ENCODE measurements around the gene CCL21. TPM values are rescaled to one million over a fixed set of nuclear protein-coding genes. Genes with fewer than 3 reads are reported as not detected.
A peak's percentile ranks its signal among the peaks of the same experiment; 100 is the strongest.
"Not testable (repeated sequence)": the region's sequence is repeated elsewhere in the genome, so short reads cannot be mapped to it uniquely, and the experiment has no call there.

CCL21 gene
- not detected for polyA plus RNA-seq (2013, experiment 1 of 2)
- polyA plus RNA-seq (2013, experiment 2 of 2): not detected

DNA sequence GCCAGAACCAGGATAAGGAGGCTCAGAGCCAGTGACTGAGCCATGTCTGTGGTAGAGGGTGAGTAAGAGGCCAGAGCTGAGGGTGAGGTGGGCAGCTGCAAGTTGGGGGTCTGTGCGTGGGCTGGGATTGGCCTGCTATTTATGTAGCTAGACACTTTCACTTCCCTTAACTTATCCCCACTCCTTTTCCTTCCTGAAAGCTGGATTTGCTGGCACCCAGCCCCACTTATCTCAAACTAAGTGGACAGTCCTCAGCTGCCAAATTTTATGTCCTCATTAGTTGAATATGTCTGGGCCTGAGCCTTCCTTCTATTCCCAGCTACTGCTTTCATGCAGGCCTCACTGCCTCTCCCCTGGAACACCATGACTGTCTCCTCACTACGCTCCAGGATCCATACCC is at the start of gene CCL21:
Gene CCL21, minus strand, starts transcription at position 114 of the 400 bp plus-strand sequence. Its CDS starts 70 bp downstream, at position 44.
- peak within 1 kb of the TSS; percentile 1 for H3K18ac ChIP-seq (ENCODE audit: low read length)
- no peaks in the 10 kb centered on the region for H3K79me1 ChIP-seq (ENCODE audit: low read depth, low read length)
- no peak within 1 kb of the TSS for H3K4ac ChIP-seq (ENCODE audit: low read length)
- H2BK15ac ChIP-seq (ENCODE audit: low read length): no peak within 1 kb of the TSS
- H4K8ac ChIP-seq (ENCODE audit: low read depth, low read length): no peak within 1 kb of the TSS
- H3K23ac ChIP-seq (ENCODE audit: low read depth, low read length, poor library complexity): no peak within 1 kb of the TSS
- H2BK12ac ChIP-seq (ENCODE audit: low read length): no peak within 1 kb of the TSS
- peaks cover 0 to 23% (median 0%) of the 10 kb centered on the region in 3 experiments for H3K27me3 ChIP-seq (ENCODE audit: control insufficient read depth in 3 of 3, insufficient read depth in 3 of 3, low read depth in 1 of 3, low read length in 3 of 3)
- H3K36me3 ChIP-seq (replicated peaks in 1 of 2; ENCODE audit: control insufficient read depth in 2 of 2, insufficient read depth in 2 of 2, low read length in 2 of 2): no peaks in the 10 kb centered on the region
- H3K14ac ChIP-seq (ENCODE audit: low read length): no peak within 1 kb of the TSS
- H2AFZ ChIP-seq (ENCODE audit: low read length): no peak within 1 kb of the TSS
- no peak for DNase-seq (ENCODE audit: low spot score)
- no peak within 1 kb of the TSS for H4K91ac ChIP-seq (ENCODE audit: low read depth, low read length, poor library complexity)
- no peak within 1 kb of the TSS for H2AK5ac ChIP-seq (ENCODE audit: low read depth, low read length)
- H3K4me1 ChIP-seq (ENCODE audit: control insufficient read depth in 2 of 2, insufficient read depth in 1 of 2, low read depth in 1 of 2, low read length in 2 of 2): peaks cover 0 to 2% of the 10 kb centered on the region in 2 donors
- no peak within 1 kb of the TSS for H3K4me3 ChIP-seq (ENCODE audit: low read length in 2 of 2)
- WGBS, 2 donors (ENCODE audit: extremely low coverage in 2 of 2, insufficient read length in 2 of 2, insufficient replicate concordance in 1 of 2): no CpG with 5 or more reads among the region's 2 CpGs
- H3K9me3 ChIP-seq (replicated peaks in 1 of 2; ENCODE audit: control insufficient read depth in 2 of 2, insufficient read depth in 1 of 2, low read depth in 1 of 2, low read length in 2 of 2): peaks cover 0 to 3% of the 10 kb centered on the region in 2 donors
- no peak within 1 kb of the TSS for H3K27ac ChIP-seq (replicated peaks; ENCODE audit: low read length)
- no peak within 1 kb of the TSS for H3K4me2 ChIP-seq (ENCODE audit: insufficient read depth, low read length, poor library complexity, severe bottlenecking)
- no peak within 1 kb of the TSS for H2BK120ac ChIP-seq (ENCODE audit: low read depth, low read length)
- H3K9ac ChIP-seq (ENCODE audit: low read depth, low read length, poor library complexity): no peak within 1 kb of the TSS
- no peak within 1 kb of the TSS for H2BK5ac ChIP-seq (ENCODE audit: low read length)

GRCh38 chr9:34759432-34760134 is 49.6 kb upstream of the CCL21 start:
- H2AFZ ChIP-seq (ENCODE audit: low read length): no peak overlapping the region
- no peak for DNase-seq (ENCODE audit: low spot score)
- H3K27me3 ChIP-seq (ENCODE audit: control insufficient read depth in 3 of 3, insufficient read depth in 3 of 3, low read depth in 1 of 3, low read length in 3 of 3): peaks cover 0 to 23% (median 3%) of the 10 kb centered on the region in 3 experiments
- no peak overlapping the region for H3K4ac ChIP-seq (ENCODE audit: low read length)
- WGBS, 2 donors (ENCODE audit: extremely low coverage in 2 of 2, insufficient read length in 2 of 2, insufficient replicate concordance in 1 of 2): no CpG with 5 or more reads among the region's 13 CpGs
- no peak overlapping the region for H2BK15ac ChIP-seq (ENCODE audit: low read length)
- no peak overlapping the region for H3K23ac ChIP-seq (ENCODE audit: low read depth, low read length, poor library complexity)
- H3K14ac ChIP-seq (ENCODE audit: low read length): no peak overlapping the region
- H3K4me1 ChIP-seq (ENCODE audit: control insufficient read depth in 2 of 2, insufficient read depth in 1 of 2, low read depth in 1 of 2, low read length in 2 of 2): no peaks in the 10 kb centered on the region
- H2BK5ac ChIP-seq (ENCODE audit: low read length): no peak overlapping the region
- no peak overlapping the region for H2BK120ac ChIP-seq (ENCODE audit: low read depth, low read length)
- no peak overlapping the region for H3K27ac ChIP-seq (replicated peaks; ENCODE audit: low read length)
- no peak overlapping the region for H4K91ac ChIP-seq (ENCODE audit: low read depth, low read length, poor library complexity)
- H3K9ac ChIP-seq (ENCODE audit: low read depth, low read length, poor library complexity): no peak overlapping the region
- no peaks in the 10 kb centered on the region for H3K79me1 ChIP-seq (ENCODE audit: low read depth, low read length)
- no peak overlapping the region for H4K8ac ChIP-seq (ENCODE audit: low read depth, low read length)
- no peak overlapping the region for H2BK12ac ChIP-seq (ENCODE audit: low read length)
- H3K4me2 ChIP-seq (ENCODE audit: insufficient read depth, low read length, poor library complexity, severe bottlenecking): no peak overlapping the region
- H3K9me3 ChIP-seq (replicated peaks in 1 of 2; ENCODE audit: control insufficient read depth in 2 of 2, insufficient read depth in 1 of 2, low read depth in 1 of 2, low read length in 2 of 2): no peaks in the 10 kb centered on the region
- H3K36me3 ChIP-seq (replicated peaks in 1 of 2; ENCODE audit: control insufficient read depth in 2 of 2, insufficient read depth in 2 of 2, low read length in 2 of 2): no peaks in the 10 kb centered on the region
- H2AK5ac ChIP-seq (ENCODE audit: low read depth, low read length): no peak overlapping the region
- no peak overlapping the region for H3K4me3 ChIP-seq (ENCODE audit: low read length in 2 of 2)
- H3K18ac ChIP-seq (ENCODE audit: low read length): no peak overlapping the region

- not testable (repeated sequence) for DNase-seq (ENCODE audit: low spot score); H4K91ac ChIP-seq (ENCODE audit: low read depth, low read length, poor library complexity); H3K9me3 ChIP-seq (replicated peaks in 1 of 2; ENCODE audit: control insufficient read depth in 2 of 2, insufficient read depth in 1 of 2, low read depth in 1 of 2, low read length in 2 of 2); H3K14ac ChIP-seq (ENCODE audit: low read length); H2AK5ac ChIP-seq (ENCODE audit: low read depth, low read length); H3K23ac ChIP-seq (ENCODE audit: low read depth, low read length, poor library complexity); H2BK5ac ChIP-seq (ENCODE audit: low read length); H3K27ac ChIP-seq (replicated peaks; ENCODE audit: low read length); H3K79me1 ChIP-seq (ENCODE audit: low read depth, low read length); H3K27me3 ChIP-seq (ENCODE audit: control insufficient read depth in 3 of 3, insufficient read depth in 3 of 3, low read depth in 1 of 3, low read length in 3 of 3); H2BK15ac ChIP-seq (ENCODE audit: low read length); H3K9ac ChIP-seq (ENCODE audit: low read depth, low read length, poor library complexity); H3K18ac ChIP-seq (ENCODE audit: low read length); H2AFZ ChIP-seq (ENCODE audit: low read length); H3K36me3 ChIP-seq (replicated peaks in 1 of 2; ENCODE audit: control insufficient read depth in 2 of 2, insufficient read depth in 2 of 2, low read length in 2 of 2); H2BK120ac ChIP-seq (ENCODE audit: low read depth, low read length); H4K8ac ChIP-seq (ENCODE audit: low read depth, low read length); H2BK12ac ChIP-seq (ENCODE audit: low read length); H3K4me3 ChIP-seq (ENCODE audit: low read length in 2 of 2); H3K4me1 ChIP-seq (ENCODE audit: control insufficient read depth in 2 of 2, insufficient read depth in 1 of 2, low read depth in 1 of 2, low read length in 2 of 2); H3K4me2 ChIP-seq (ENCODE audit: insufficient read depth, low read length, poor library complexity, severe bottlenecking); H3K4ac ChIP-seq (ENCODE audit: low read length)
- WGBS, 2 donors (ENCODE audit: extremely low coverage in 2 of 2, insufficient read length in 2 of 2, insufficient replicate concordance in 1 of 2): no CpG with 5 or more reads among the region's 2 CpGs
Observed at GRCh38 chr9:34750320-34750719, 40.4 kb upstream of the CCL21 start.

DNA sequence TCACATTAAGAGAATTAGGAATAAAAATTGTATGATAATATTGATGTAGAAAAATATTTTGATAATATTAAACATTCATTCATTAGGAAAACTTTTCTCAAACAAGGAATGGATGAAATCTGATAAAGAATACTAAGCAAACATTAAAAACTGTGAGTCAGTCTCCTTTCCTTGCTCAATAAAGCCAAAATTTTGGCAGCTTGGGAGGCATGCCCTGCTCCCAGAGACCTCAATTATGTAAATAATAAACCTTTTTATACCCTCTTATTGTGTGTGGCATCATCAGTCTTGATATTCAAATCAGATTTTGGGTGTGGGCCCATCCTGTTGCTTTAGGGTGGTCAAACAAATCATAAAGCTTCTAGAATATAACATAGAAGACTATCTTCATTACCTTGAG is 36.6 kb upstream of the CCL21 start:
- no peaks in the 10 kb centered on the region for H3K79me1 ChIP-seq (ENCODE audit: low read depth, low read length)

More for the DNA sequence above, 36.6 kb upstream of the CCL21 start:
- H3K27ac ChIP-seq (replicated peaks; ENCODE audit: low read length): no peak overlapping the region
- H3K36me3 ChIP-seq (replicated peaks in 1 of 2; ENCODE audit: control insufficient read depth in 2 of 2, insufficient read depth in 2 of 2, low read length in 2 of 2): no peaks in the 10 kb centered on the region
- H2BK120ac ChIP-seq (ENCODE audit: low read depth, low read length): no peak overlapping the region
- H2AK5ac ChIP-seq (ENCODE audit: low read depth, low read length): no peak overlapping the region
- no peaks in the 10 kb centered on the region for H3K4me1 ChIP-seq (ENCODE audit: control insufficient read depth in 2 of 2, insufficient read depth in 1 of 2, low read depth in 1 of 2, low read length in 2 of 2)
- peaks cover 0 to 2% of the 10 kb centered on the region in 2 donors for H3K9me3 ChIP-seq (replicated peaks in 1 of 2; ENCODE audit: control insufficient read depth in 2 of 2, insufficient read depth in 1 of 2, low read depth in 1 of 2, low read length in 2 of 2)
- H3K9ac ChIP-seq (ENCODE audit: low read depth, low read length, poor library complexity): no peak overlapping the region
- H2BK5ac ChIP-seq (ENCODE audit: low read length): no peak overlapping the region
- H3K4me2 ChIP-seq (ENCODE audit: insufficient read depth, low read length, poor library complexity, severe bottlenecking): no peak overlapping the region
- H2BK15ac ChIP-seq (ENCODE audit: low read length): no peak overlapping the region
- H3K4ac ChIP-seq (ENCODE audit: low read length): no peak overlapping the region
- no peak overlapping the region for H4K8ac ChIP-seq (ENCODE audit: low read depth, low read length)
- no peak overlapping the region for H3K23ac ChIP-seq (ENCODE audit: low read depth, low read length, poor library complexity)
- no peak overlapping the region for H3K4me3 ChIP-seq (ENCODE audit: low read length in 2 of 2)
- no peak overlapping the region for H3K18ac ChIP-seq (ENCODE audit: low read length)
- no peak overlapping the region for H2BK12ac ChIP-seq (ENCODE audit: low read length)
- H3K27me3 ChIP-seq (ENCODE audit: control insufficient read depth in 3 of 3, insufficient read depth in 3 of 3, low read depth in 1 of 3, low read length in 3 of 3): no peaks in the 10 kb centered on the region
- H3K14ac ChIP-seq (ENCODE audit: low read length): no peak overlapping the region
- no peak overlapping the region for H2AFZ ChIP-seq (ENCODE audit: low read length)
- no peak for DNase-seq (ENCODE audit: low spot score)
- H4K91ac ChIP-seq (ENCODE audit: low read depth, low read length, poor library complexity): no peak overlapping the region

All from neuronal stem cell (in vitro differentiated cells).